KBM-7 (cell line): ENCODE data around the gene ITM2B.

Experiments
- DNase-seq: peaks from one replicate; pipeline ENCODE4 v3.0.0-alpha.2; 2015
- in situ Hi-C: fragments of 300-500 bp; cut with MboI; formaldehyde crosslinking; loops from 2 replicates; pipeline ENCODE4 v1.14.3; 2020; ENCODE audit warnings: low sequenced_read_pairs, low pct_unique_long_range_greater_than_20kb, mixed read lengths

ITM2B gene

DNA sequence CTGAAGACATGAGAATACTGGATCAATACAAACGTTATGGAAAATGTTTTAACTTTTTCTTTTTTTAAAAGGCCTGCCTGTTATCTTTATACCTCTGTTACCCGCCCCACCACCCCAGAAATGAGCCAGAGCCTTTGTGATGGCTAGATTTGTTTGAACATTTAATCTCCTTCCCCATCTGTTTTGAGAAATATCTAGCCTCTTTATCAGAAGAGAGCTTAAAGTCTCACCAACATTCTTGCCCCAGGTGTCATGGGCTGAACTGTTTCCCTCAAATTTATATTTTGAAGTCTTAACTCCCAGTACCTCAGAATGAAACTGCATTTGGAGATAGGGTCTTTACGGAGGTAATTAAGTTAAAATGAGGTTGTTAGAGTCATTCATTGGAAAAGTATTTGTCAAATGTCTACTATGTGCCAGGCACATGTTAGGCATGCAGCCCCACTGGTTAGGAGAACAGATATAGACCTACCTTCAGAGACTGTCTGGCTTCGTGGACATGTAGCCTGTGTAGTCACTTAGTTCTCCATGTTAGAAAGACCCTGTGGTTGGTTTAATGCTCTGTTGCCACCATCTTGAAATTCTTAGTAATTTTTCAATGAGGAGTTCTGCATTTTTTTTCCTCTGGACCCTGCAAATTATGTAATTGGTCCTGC lies 64.3 kb downstream of the ITM2B start:
- DNase-seq: no peak
- in situ Hi-C loops: no loop called here

DNA sequence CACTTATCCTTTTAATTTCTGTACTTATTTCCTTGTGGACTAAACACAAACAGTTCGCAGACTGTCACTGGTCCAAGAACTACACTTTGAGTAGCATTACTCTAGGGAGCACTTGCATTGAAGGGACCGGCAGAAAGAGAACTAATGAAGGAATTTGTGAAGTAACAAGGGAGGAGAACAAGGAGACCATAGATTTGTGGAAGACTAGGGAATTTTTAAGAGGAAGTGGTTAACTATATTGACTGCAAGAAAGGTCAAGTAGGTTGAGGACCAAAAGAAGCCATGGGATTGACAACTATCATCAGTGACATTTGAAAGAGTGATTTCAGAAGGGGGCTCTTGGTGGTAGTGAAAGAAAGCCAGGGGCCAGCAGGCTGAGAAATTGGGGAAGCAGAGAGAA lies 66.6 kb downstream of the ITM2B start:
- no peak for DNase-seq
- in situ Hi-C loops: no loop called here

- no peak for DNase-seq
These were observed 69.9 kb downstream of the ITM2B start for GRCh38 chr13:48302871-48303358.

DNA sequence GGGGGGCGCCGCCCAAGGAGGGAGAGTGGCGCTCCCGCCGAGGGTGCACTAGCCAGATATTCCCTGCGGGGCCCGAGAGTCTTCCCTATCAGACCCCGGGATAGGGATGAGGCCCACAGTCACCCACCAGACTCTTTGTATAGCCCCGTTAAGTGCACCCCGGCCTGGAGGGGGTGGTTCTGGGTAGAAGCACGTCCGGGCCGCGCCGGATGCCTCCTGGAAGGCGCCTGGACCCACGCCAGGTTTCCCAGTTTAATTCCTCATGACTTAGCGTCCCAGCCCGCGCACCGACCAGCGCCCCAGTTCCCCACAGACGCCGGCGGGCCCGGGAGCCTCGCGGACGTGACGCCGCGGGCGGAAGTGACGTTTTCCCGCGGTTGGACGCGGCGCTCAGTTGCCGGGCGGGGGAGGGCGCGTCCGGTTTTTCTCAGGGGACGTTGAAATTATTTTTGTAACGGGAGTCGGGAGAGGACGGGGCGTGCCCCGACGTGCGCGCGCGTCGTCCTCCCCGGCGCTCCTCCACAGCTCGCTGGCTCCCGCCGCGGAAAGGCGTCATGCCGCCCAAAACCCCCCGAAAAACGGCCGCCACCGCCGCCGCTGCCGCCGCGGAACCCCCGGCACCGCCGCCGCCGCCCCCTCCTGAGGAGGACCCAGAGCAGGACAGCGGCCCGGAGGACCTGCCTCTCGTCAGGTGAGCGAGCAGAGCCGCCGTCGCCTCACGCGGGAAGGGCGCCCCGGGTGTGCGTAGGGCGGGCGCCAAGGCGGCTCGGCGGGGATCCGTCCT lies 70.5 kb downstream of the ITM2B start, which contains the start of gene RB1:
Gene RB1 (plus strand): TSS at position 393 of the 784 bp plus-strand sequence. CDS start 162 bp downstream, at position 555.
- peak; percentile 95 for DNase-seq
- in situ Hi-C loops: no loop called here

More at GRCh38 chr13:48302871-48303358, 69.9 kb downstream of the ITM2B start:
- in situ Hi-C loops: no loop called here

GRCh38 chr13:48304143-48304876 lies 71.3 kb downstream of the ITM2B start:
- in situ Hi-C loops: no loop called here
- peak; percentile 74 for DNase-seq

- DNase-seq: no peak
- in situ Hi-C loops: no loop called here
These were observed 78.2 kb downstream of the ITM2B start for GRCh38 chr13:48311223-48311622.

DNA sequence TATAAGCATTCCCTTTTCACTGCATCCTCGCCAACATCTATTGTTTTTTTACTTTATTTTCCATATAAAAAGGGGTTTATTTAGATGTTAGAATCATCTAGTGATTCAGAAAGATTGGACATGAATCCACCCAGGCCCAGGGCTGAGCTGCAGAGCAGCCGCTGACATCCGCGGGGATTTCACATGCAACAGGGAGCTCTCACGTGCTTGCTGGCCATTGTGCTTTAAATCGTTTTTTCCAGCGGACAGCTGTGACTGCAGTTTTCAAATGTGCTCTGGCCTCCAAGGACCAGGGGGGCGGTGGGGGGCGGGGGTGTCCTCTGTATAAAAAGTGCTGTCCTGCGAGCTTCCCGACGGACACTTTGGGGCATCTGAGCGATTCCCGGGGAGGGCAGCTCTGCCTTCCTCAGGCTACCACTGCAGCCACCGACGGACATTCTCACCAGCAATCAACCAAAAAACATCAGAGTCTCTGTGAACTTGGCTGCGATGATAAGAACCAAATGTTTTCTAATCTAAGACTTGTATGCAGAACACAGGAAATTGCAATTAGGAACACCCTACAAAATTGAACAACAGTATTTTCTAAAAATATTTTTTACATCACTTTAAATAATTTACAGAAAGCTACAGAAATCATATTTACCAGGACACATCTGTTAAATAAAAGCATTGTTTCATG lies 83.1 kb downstream of the ITM2B start:
- in situ Hi-C loops: no loop called here
- DNase-seq: no peak

DNA sequence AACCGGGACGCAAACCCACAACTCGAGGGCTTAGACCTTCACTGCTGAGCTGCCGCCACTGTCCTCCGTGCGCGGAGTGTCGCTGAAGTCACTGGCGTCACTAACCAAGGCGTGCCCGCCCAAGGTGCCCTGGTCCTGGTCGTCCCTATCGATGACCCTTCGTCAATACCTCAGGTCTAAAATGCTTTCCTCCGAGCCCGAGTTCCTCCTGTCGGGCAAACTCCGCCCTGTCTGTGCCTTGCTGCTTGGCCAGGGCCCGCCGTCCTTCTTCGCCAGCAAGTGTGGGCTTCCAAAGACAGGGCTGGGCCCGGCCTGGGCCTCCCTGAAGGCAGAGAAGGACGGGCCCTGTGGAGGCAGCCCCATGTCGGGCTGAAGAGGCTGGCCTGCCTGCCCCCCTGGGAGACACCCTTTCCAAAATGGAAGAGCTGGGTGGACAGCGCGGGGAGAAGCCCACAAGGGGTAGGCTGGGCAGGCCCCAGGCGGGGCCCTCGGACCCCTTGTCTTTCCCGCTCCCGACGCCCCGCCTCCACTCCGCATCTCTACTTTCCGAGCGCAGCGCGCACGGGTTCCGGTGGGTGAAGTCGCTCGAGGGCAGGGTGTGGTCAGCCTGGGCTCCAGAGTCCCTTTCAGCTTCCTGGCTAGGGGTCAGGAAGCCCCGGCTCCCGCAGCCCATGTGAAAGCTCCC lies 84.0 kb downstream of the ITM2B start:
- in situ Hi-C loops: no loop called here
- no peak for DNase-seq

- no peak for DNase-seq
- in situ Hi-C loops: no loop called here
These were observed 84.7 kb downstream of the ITM2B start for GRCh38 chr13:48317511-48318376.

GRCh38 chr13:48318377-48318811 lies 85.4 kb downstream of the ITM2B start:
- in situ Hi-C loops: no loop called here
- no peak for DNase-seq

DNA sequence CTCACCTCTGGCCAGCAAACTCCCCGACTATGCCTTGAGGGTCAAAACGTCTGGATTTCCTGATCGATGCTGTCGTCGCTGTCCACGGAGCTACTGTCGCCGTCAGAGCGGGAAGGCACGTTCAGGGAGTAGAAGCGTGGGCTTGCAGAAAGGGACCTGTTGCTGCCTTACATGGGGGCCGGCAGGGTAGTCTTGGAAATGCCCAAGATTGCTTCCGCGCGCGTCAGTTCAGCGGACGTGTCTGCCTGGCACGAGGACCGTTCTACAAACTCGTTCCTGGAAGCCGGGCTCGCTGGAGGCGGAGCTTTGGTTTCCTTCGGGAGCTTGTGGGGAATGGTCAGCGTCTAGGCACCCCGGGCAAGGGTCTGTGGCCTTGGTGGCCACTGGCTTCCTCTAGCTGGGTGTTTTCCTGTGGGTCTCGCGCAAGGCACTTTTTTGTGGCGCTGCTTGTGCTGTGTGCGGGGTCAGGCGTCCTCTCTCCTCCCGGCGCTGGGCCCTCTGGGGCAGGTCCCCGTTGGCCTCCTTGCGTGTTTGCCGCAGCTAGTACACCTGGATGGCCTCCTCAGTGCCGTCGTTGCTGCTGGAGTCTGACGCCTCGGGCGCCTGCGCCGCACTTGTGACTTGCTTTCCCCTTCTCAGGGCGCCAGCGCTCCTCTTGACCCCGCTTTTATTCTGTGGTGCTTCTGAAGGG lies 86.0 kb downstream of the ITM2B start:
- in situ Hi-C loops: no loop called here
- DNase-seq: no peak
